GM21717 (cell line): ENCODE results near the gene TRIM63.

ENCODE experiments used
- ATAC-seq: cut with Tn5 transposase; IDR thresholded peaks from one replicate; pipeline ENCODE4 v1.9.1; 2021; ENCODE audit warnings: mild to moderate bottlenecking, moderate library complexity; ENCODE audit not compliant: unreplicated experiment

TRIM63 gene

DNA sequence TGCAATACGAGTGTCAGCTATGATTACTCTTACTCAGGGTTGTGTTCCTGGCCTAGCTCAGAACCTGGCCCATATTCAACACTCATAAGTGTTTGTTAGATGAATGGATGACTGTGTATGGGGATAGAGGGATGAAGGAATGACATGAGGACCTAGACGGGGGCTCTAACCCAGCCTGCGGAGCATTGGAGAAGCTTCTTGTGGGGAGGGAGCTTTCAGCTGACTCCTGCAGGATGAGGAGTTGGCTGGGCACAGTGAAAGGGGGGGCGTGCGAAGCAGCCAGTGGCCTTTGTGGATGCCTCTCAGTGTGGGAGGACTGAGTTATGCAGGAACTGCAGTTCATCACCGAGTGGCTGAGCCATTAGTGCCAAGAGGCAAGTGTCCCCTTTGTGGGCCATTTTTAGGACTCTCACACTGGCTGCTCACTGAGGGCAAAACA is 47.1 kb downstream of the TRIM63 start:
- no peak for ATAC-seq

DNA sequence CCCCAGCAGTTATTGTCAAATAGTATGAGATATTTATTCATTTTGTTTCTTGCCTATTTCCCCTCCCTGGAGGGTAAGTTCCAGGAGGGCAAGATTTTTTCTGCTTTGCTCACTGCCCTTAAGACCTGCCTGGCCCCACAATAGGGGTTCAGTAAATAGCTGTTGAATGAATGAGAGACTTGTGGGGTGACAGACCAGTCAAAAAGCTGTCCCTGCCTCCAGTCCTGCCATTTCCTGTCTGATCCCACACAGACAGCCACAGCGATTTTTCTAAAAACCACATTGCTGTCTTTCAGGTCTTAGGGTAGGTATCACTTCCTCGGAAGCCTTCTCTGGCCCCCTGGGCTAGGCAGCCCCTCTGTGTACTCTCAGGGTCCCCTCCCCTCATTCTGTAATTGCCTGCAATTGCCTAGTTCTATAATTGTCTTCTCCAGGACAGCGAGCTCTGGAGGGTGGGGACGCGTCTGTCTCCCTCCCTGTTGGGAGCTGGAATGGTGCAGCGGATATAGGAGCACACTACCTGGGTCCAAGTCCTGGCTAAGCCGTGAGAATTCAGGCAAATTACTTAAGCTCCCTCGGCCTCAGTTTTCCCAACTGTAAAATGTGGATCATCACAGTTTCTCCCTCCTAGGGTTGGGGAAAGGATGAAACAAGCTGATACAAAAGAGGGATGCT is 47.7 kb downstream of the TRIM63 start:
- ATAC-seq = no peak

DNA sequence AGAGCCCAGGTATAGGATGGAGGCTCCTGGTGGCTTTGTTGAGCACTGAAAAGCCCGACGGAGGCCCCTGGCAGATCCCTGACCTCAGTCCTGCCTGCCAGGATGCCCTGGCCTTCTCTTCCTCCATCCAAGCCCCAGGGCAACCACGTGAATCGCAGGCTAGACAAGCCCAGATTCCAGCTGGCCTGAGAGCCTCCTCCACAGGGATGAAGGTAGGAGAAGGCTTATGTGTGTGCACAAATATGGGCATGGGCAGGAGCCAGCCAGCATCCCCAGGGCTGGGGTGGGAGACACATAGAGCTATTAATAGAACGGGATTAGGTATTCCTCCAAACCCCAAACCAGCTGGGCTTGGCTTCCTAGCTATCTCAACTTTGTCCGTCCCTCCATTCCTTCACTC is 49.8 kb downstream of the TRIM63 start:
- ATAC-seq = no peak

DNA sequence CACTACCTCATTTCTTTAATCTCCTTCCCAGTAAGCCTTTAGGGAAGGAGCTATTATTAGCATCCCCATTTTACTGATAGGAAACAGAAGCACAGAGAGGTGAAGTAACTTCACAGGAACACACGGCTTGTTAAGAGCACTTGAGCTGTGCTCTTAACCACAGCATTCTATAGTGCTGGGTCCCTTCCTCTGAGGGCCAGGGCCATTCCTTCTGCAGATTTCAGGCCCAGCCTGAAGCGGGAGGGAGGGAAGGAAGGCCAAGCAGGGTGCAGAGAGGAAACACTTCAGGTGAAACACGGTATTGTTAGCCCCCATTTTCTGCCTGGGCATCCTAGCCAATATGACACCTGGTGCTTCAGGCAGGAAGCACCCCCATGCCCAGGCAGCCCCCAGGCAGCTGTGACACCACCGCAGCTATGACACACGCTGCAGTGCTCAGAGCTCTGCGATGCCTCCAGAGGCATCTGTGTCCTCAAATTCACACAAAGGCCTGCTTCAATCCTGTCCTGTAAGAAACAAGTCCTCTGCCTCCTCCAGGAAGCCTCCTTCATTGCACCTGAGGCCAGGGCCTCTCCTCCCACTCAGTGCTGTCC is 50.4 kb downstream of the TRIM63 start:
- ATAC-seq = no peak

DNA sequence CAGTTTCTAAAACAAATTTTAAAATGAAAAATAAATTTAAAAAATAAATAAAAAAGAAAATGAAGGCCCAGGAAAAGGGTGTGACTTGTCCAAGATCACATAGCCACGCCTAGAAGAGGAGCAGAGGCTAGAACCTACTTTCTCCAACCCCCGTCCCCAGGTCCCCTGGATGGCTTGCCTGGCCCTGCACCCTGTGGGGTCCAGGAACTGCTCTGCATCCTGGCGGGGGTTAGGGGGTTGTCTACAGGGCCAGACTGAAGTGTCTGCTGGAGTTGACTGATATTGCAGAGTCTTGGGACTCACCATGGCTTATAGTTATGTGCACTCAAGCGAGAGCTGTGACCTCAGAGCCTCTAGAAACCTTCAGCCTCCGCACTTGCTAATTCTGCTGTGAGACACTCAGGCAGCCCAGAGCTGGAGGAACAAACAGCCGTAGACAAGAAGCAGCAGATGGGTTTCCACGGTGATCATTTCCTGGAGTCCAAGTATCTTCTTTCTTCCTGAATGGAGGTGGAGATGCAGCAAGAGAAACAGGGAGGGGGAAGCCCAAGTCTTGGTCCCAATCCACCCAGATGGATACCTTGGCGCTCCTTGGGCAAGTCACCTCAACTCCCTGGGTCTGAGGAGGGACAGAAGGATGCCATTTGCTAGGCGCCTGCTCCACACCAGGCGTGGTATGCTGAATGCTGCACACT is 51.0 kb downstream of the TRIM63 start:
- no peak for ATAC-seq

DNA sequence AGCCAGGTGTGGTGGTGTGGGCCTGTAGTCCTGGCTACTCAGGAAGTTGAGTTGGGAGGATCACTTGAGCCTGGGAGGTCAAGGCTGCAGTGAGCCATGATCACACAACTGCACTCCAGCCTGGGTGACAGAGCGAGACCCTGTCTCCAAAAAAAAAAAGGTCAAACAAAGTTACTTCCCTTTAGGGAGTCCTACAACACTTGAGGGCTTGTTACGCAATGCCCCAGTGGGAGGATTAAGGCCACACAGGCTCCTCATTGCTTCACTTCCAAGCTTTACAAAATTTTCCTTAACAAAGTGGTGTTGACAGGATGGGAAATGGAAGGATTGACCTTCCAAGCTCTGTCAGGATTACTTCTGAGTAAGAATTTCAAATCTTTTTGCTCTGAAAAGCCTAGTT is 52.1 kb downstream of the TRIM63 start:
- ATAC-seq = no peak

DNA sequence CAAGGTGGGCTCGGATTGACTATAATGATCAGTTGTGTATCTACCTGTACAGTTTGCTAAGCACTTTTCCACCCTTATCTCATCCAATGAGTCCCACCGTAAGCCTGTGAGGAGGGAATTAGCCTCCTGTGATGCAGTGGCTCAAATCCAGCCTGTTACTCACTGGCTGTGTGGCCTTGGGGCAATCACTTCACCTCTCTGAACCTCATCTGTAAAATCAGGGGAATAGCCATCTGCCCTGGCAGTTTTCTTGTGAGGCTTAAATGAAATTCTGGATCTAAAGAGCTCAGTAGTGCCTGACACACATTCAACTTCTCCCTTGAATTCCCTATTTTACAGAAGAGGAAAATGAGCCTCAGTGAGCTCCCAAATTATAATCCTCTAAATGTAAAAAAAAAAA is 53.3 kb downstream of the TRIM63 start:
- no peak for ATAC-seq

DNA sequence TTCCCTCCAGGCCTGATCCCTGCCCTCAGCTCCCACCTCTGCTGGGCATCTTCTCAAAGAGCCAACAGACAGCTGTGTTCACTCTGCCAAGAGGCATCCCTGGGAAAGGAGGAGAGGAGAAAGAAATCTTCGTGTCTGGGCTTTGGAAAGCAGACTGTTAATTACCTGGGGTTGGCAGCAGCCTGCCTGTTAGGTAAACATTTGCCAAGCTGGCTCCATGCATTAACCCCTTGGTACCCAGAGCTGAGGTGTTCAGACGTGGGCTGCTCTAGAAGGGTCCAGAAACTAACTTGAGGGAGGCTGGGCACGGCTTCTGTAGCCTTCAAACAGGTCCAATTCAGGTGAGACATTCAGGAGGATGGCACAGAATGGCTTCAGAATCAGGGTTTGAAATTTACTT is 54.6 kb downstream of the TRIM63 start:
- no peak for ATAC-seq

DNA sequence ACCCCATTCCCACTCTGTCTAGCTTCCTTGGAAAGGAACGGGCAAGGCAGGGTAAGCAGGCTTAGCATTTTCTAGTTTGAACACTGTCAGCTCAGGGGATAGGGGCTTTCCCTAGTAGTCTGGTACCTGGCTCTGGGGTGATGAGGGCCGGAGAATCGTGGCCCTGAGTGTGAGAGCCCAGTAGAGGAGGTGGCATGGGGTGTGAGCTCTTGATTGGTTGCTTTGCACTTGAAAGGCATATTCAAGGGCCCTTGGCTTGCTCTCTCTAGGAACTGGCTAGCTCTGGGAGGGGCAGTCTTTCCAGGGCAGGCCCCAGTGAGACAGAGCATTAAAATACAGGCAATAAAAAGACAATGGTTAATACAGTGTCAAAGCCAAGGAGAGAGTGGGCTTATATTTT is 56.6 kb downstream of the TRIM63 start:
- ATAC-seq = no peak

DNA sequence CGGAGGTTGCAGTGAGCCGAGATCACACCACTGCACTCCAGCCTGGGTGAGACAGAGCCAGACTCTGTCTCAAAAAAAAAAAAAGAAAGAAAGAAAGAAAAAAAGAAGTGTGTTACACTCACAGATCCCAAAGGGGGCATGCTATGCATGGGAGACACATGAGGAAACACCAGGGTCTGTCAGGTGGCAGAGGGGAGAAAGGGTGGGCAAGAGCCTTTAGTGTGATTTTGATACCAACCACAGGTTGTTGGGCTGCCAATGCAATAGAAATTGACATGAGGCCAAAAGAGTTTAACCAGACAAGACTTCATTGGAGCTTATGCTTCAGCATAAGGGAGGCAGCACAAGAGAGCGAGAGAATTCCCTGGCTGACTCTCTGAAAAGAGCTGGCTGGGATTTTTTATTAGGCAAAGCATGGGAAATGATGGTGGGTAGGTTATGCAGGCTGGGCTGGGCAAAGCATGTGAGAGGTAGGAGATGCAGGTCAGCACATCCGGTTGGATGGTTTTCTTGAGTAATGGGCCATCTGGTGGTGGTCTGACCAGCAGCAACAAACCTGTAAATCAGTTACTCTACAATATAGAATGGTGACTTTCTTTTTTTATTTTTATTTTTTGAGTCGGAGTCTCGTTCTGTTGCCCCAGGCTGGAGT is 57.5 kb downstream of the TRIM63 start:
- ATAC-seq = no peak

DNA sequence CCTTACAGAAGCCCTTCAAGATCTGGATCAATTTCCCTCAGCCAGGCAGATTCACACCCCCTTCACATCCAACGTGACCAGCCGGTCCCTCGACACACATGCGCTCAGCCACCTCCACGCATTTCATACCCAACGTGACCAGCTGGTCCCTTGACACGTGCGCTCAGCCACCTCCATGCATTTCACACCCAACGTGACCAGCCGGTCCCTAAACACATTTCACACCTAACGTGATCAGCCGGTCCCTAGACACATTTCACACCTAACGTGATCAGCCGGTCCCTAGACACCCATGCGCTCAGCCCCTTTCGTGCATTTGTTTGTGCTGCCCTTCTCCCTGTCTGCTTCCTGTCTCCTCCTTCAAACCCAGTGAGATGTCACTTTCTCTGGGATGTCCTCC is 60.7 kb downstream of the TRIM63 start:
- ATAC-seq = no peak

DNA sequence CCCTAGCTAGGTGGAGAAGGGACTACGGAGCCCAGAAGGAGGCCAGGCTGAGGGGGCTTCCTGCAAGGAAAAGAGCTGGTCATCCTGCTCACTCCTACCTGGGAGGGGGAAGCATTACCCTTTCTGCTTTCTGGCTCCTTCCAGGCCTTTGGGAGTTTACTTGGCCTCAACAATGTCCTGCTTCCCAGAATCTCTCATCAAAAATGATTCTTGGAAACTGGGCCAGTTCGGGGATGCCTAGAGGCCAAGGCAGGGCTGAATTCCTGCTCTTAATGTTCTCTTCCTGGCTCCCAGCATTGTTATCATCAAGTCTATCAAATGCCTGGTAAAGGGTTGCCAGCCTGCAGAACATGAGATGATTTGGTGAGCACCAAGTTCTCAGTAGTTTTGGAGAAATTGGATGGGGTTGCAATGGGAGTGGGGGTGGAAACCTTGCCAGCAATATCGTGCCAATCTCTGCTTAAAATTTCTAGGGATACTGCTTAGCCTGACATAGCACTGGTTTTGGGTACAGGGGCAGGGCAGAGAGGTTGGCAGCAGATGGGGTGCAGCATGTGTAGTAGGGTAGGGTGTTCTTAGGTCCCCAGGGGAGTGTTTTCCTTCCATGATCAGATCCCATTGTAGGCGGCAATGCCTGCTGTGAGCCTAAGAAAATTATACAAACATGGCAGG is 61.9 kb downstream of the TRIM63 start:
- no peak for ATAC-seq

DNA sequence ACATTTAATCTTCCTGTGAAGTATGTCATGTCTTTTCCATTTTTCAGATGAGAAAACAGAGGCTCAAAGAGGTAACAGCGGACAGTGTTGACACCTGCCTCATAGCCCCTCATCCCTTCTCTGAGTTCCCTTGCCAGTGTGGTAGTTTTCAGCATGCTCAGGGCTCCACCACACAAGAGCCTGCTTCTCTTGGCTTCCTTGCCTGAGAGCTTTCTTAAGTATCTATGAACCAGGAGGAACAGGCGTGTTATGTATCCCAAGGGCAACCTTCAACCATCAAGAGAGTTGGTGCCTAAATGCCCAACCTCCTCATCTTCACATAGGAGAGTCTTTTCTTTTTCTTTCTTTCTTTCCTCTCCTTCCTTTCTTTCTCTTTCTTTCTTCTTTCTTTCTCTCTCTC is 63.7 kb downstream of the TRIM63 start:
- no peak for ATAC-seq

DNA sequence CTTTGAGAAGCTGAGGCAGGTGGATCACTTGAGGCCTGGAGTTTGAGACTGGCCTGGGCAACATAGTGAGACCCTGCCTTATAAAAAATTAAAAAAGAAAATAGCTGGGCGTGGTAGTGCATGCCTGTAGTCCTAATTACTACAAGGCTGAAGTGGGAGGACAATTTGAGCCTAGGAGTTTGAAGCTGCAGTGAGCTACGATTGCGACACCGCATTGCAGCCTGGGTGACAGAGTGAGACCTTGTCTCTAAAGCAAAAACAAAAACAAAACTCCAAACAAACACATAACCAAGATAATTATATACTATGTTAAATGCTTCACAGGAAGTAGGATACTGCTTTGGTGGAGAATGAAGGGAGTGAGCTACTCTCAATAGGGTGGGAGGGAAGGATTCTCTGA is 64.2 kb downstream of the TRIM63 start:
- no peak for ATAC-seq
